Measurements from ENCODE around the gene EPHA7.

GRCh38 chr6:93194480-93194879 is 224.9 kb downstream of the EPHA7 start:
- no peak for TF ChIP-seq EZH2phosphoT487 (IDR thresholded peaks at IDR 0.05; ENCODE audit: low read depth, severe bottlenecking, unreplicated experiment)
- no peak for TF ChIP-seq EZH2 (IDR thresholded peaks at IDR 0.05; ENCODE audit: borderline replicate concordance)
- no peak for TF ChIP-seq CTCF (IDR thresholded peaks at IDR 0.05; ENCODE audit: poor library complexity)

Data from hepatocyte (in vitro differentiated cells).